Posterior vena cava (tissue), 2 donors: ENCODE measurements around the gene PRDM16. TPM values are rescaled to one million over a fixed set of nuclear protein-coding genes. Genes with fewer than 3 reads are reported as not detected.

ENCODE experiments used
- DNase-seq: peaks from one replicate; pipeline ENCODE4 v3.0.0-alpha.2; 2020; ENCODE audit warnings: low spot score
- intact Hi-C, 2 donors: fragments of 100-400 bp; cut with DNase I; formaldehyde crosslinking; loops; one replicate each; pipeline versions ENCODE4 v1.14.1 to v1.14.2; 2022 to 2023
- microRNA-seq, 2 donors: library from miRNA; unstranded; fragments of <30 nt; microRNA quantifications; one replicate each; pipeline ENCODE4 v1.2.0, GENCODE V29; 2020 to 2021; ENCODE audit warnings: borderline microRNAs expressed in 2 of 2
- total RNA-seq, 2 donors: library from RNA; stranded (reverse); fragmentation: NEBNext Ultra II Directional; extraction: Animal tissue kit (Norgen Biotek cat#: 25700); gene quantifications; one replicate each; pipeline ENCODE4 v1.2.1, GENCODE V29; 2021
- donor health status: DM: yes; HTN: yes; CAD: no.
- donor health status: DM: yes; HTN: yes; CAD: no.

The PRDM16 gene
- total RNA-seq, 2 donors from 2014 or later, result 15.8 to 21.1 TPM

GRCh38 chr1:3485016-3485415, 416.0 kb downstream of the PRDM16 start:
- intact Hi-C loops, result no loop called here
- DNase-seq, result no peak

Small RNA genes lying within 50 kb of the gene (microRNA-seq; reads per million reads assigned to microRNA genes)
- 0 reads per million in 2 donors for gene MIR4251

Other genes with a start within 250 kb of the PRDM16 start
- gene ACTRT2, start 47.7 kb upstream of the PRDM16 start, total RNA-seq, result not detected